Kidney epithelial cell (primary cell): ENCODE data around the gene NDUFS8. TPM values are rescaled to one million over a fixed set of nuclear protein-coding genes. Genes with fewer than 3 reads are reported as not detected.

Experiments used
- DNase-seq: peaks from one replicate; pipeline ENCODE4 v3.0.0-alpha.2; 2010; ENCODE audit warnings: low read depth
- H3K27me3 ChIP-seq: 2 replicates; pipeline ENCODE4 v1.6.0; 2011; ENCODE audit warnings: low read length; ENCODE audit not compliant: control insufficient read depth, insufficient read depth
- H3K36me3 ChIP-seq: 2 replicates; pipeline ENCODE4 v1.5.1; 2011; ENCODE audit warnings: low read length; ENCODE audit not compliant: control insufficient read depth, insufficient read depth
- H3K4me3 ChIP-seq: 2 replicates; pipeline ENCODE4 v1.5.1; 2011; ENCODE audit warnings: low read depth, mild to moderate bottlenecking, control low read depth, low read length
- CTCF ChIP-seq: IDR thresholded peaks from 2 replicates; pipeline ENCODE4 v1.5.1; 2011; ENCODE audit warnings: mild to moderate bottlenecking, moderate library complexity, low read length, control low read depth, inconsistent platforms; ENCODE audit not compliant: insufficient read depth, poor library complexity, severe bottlenecking
- total RNA-seq: library from RNA; depleted of rRNA; stranded (reverse); fragments of >200 nt; gene quantifications from 2 replicates; pipeline ENCODE4 v1.2.3, GENCODE V29; 2015

Gene NDUFS8
- total RNA-seq, 1 donor from 2014 or later, result 246 TPM

GRCh38 chr11:68010090-68011041 is 20.1 kb upstream of the NDUFS8 start, which contains the start of gene ALDH3B1:
Gene ALDH3B1, plus strand, starts transcription at chr11:68010327. Its CDS starts 4,971 bp downstream, at chr11:68015298.
- Histone ChIP-seq H3K27me3 (no peaks in the 10 kb centered on the region), H3K4me3 (no peak within 1 kb of the TSS), H3K36me3 (no peaks in the 10 kb centered on the region)
- TF ChIP-seq CTCF, result no peak
- DNase-seq, result peak; percentile 25

GRCh38 chr11:68011051-68011943 is 19.2 kb upstream of the NDUFS8 start:
- H3K4me3 ChIP-seq, result no peak overlapping the region
- H3K36me3 ChIP-seq, result no peaks in the 10 kb centered on the region
- H3K27me3 ChIP-seq, result no peaks in the 10 kb centered on the region
- DNase-seq, result no peak
- TF ChIP-seq CTCF, result no peak

- no peaks in the 10 kb centered on the region for H3K27me3 ChIP-seq
- no peak overlapping the region for H3K4me3 ChIP-seq
- DNase-seq, result no peak
- TF ChIP-seq CTCF, result no peak
- no peaks in the 10 kb centered on the region for H3K36me3 ChIP-seq
Observed at GRCh38 chr11:68012044-68012842, 18.2 kb upstream of the NDUFS8 start.

- no peaks in the 10 kb centered on the region for H3K27me3 ChIP-seq
- no peak for TF ChIP-seq CTCF
- DNase-seq, result peak; percentile 97
- H3K36me3 ChIP-seq, result no peaks in the 10 kb centered on the region
- no peak overlapping the region for H3K4me3 ChIP-seq
Observed at GRCh38 chr11:68012843-68013610, 17.5 kb upstream of the NDUFS8 start.
